CD4-positive, alpha-beta T cell (primary cell): Measurements from ENCODE around the gene FAM53B. TPM values are rescaled to one million over a fixed set of nuclear protein-coding genes. Genes with fewer than 3 reads are reported as not detected.
A peak's percentile ranks its signal among the peaks of the same experiment; 100 is the strongest.

Experiments used
- ATAC-seq: fragments of 200-7000 bp; cut with Tn5 transposase; one replicate; pipeline ENCODE4 v1.10.0; 2022; ENCODE audit warnings: mild to moderate bottlenecking; ENCODE audit not compliant: poor library complexity
- CTCF ChIA-PET: fragments of 350-600 bp; sonication (Branson Sonifier 250); formaldehyde crosslinking; loops from one replicate; lab custom pipeline; 2021; ENCODE audit warnings: antibody characterized with exemption, inconsistent platforms; lab: Charles Lee
- POLR2A ChIA-PET: fragments of 350-600 bp; sonication (Branson Sonifier 250); formaldehyde crosslinking; loops from one replicate; lab custom pipeline; 2021; ENCODE audit warnings: antibody characterized with exemption, inconsistent platforms; lab: Charles Lee
- DNase-seq, 14 experiments: peaks; one replicate each; pipeline ENCODE4 v3.0.0-alpha.2; 2013 to 2020; ENCODE audit warnings: mixed read lengths in 2 of 14
- H3K27ac ChIP-seq, 2 donors: one replicate each; pipeline versions ENCODE4 v1.5.1 to v1.7.0; 2013; ENCODE audit warnings: low read length in 2 of 2, low read depth in 1 of 2, mild to moderate bottlenecking in 1 of 2
- H3K27me3 ChIP-seq, 2 experiments: 1 replicate in 1 of 2; 2 replicates in 1 of 2; pipeline versions ENCODE4 v1.6.1 to v1.7.0; 2013; ENCODE audit warnings: low read length in 2 of 2, control low read depth in 1 of 2, mild to moderate bottlenecking in 1 of 2, moderate library complexity in 1 of 2; ENCODE audit not compliant: insufficient read depth in 2 of 2, control insufficient read depth in 1 of 2
- H3K36me3 ChIP-seq: one replicate; pipeline ENCODE4 v1.6.1; 2013; ENCODE audit warnings: low read length, control low read depth; ENCODE audit not compliant: insufficient read depth
- H3K4me1 ChIP-seq: one replicate; pipeline ENCODE4 v1.6.1; 2013; ENCODE audit warnings: low read length, control low read depth; ENCODE audit not compliant: insufficient read depth
- H3K4me3 ChIP-seq: one replicate; pipeline ENCODE4 v1.5.1; 2013; ENCODE audit warnings: mild to moderate bottlenecking, low read length, moderate library complexity
- H3K9me3 ChIP-seq, 2 experiments: 1 replicate in 1 of 2; 2 replicates in 1 of 2; pipeline versions ENCODE4 v1.6.1 to v1.7.0; 2013; ENCODE audit warnings: low read length in 2 of 2, mild to moderate bottlenecking in 2 of 2, control low read depth in 1 of 2, moderate library complexity in 1 of 2; ENCODE audit not compliant: control insufficient read depth in 1 of 2, insufficient read depth in 1 of 2
- H3K27ac Mint-ChIP-seq: one replicate; pipeline ENCODE4 v1.8.0; 2020; ENCODE audit warnings: mixed read lengths
- H3K27me3 Mint-ChIP-seq: one replicate; pipeline ENCODE4 v1.8.0; 2021; ENCODE audit warnings: mixed read lengths
- H3K36me3 Mint-ChIP-seq: one replicate; pipeline ENCODE4 v1.8.0; 2021; ENCODE audit warnings: low read depth, mixed read lengths
- H3K4me1 Mint-ChIP-seq: one replicate; pipeline ENCODE4 v1.8.0; 2021; ENCODE audit warnings: low read depth, mixed read lengths
- H3K4me3 Mint-ChIP-seq: one replicate; pipeline ENCODE4 v1.8.0; 2020; ENCODE audit warnings: mild to moderate bottlenecking, mixed read lengths
- H3K9me3 Mint-ChIP-seq: one replicate; pipeline ENCODE4 v1.8.0; 2020; ENCODE audit warnings: mixed read lengths
- CTCF ChIP-seq: fragments of 200-600 bp; IDR thresholded peaks from one replicate; pipeline ENCODE4 v1.8.0; 2022; ENCODE audit warnings: antibody characterized with exemption, mild to moderate bottlenecking
- intact Hi-C, 2 experiments: fragments of 100-400 bp; cut with DNase I in 1 of 2; cut with micrococcal nuclease in 1 of 2; formaldehyde crosslinking; loops; one replicate each; pipeline versions ENCODE4 v1.15.1 to v1.9.0; 2023 to 2025; cut with DNase I, micrococcal nuclease
- total RNA-seq, 174 experiments: library from RNA in 2 of 174; stranded (reverse) in 2 of 174; gene quantifications; one replicate each; pipeline ENCODE4 v1.2.3 and lab custom pipeline; 2021 to 2026

The FAM53B gene
- total RNA-seq, 2 experiments from 2014 or later: 32.9 to 33.6 TPM

- Histone ChIP-seq H3K36me3 (no peaks in the 10 kb centered on the region), H3K9me3 (no peaks in the 10 kb centered on the region), H3K4me1 (peaks cover 84% of the 10 kb centered on the region), H3K4me3 (peak overlapping the region; percentile 83), H3K27me3 (no peaks in the 10 kb centered on the region), H3K27ac (peak overlapping the region; percentile 60 to 65)
- ATAC-seq (no peak), DNase-seq (no peak)
- H3K4me1 Mint-ChIP-seq: peaks cover 86% of the 10 kb centered on the region
- H3K9me3 Mint-ChIP-seq: no peaks in the 10 kb centered on the region
- H3K36me3 Mint-ChIP-seq: peaks cover 11% of the 10 kb centered on the region
- no peak for TF ChIP-seq CTCF
- POLR2A ChIA-PET: interaction anchor here (0.9 to 4.8 kb wide), 5 partner anchors 10 to 278 kb away, joined by 3 to 66 read pairs (median 50); partner anchors contain the start of gene LHPP
- H3K27ac Mint-ChIP-seq: peak overlapping the region; percentile 88
- CTCF ChIA-PET: interaction anchor here (0.7 to 16.7 kb wide), 7 partner anchors 17 to 209 kb away, joined by 3 to 253 read pairs (median 20); no protein-coding TSS in a partner anchor
- H3K27me3 Mint-ChIP-seq: no peaks in the 10 kb centered on the region
- peak overlapping the region; percentile 99 for H3K4me3 Mint-ChIP-seq
- intact Hi-C loops: loop anchor here in 1 of 2 experiments (5.0 kb wide), 1 partner anchor 92 kb away; no protein-coding TSS in a partner anchor
Measured at GRCh38 chr10:124739119-124739921, 4.9 kb downstream of the FAM53B start.

- DNase-seq (peak in 1 of 14 experiments; percentile 4), ATAC-seq (no peak)
- POLR2A ChIA-PET: interaction anchor here (4.7 to 4.8 kb wide), 2 partner anchors 14 to 20 kb away, joined by 55 to 66 read pairs; no protein-coding TSS in a partner anchor
- Mint-ChIP-seq H3K9me3 (no peaks in the 10 kb centered on the region), H3K27me3 (no peaks in the 10 kb centered on the region), H3K4me1 (peaks cover 95% of the 10 kb centered on the region), H3K36me3 (peaks cover 15% of the 10 kb centered on the region), H3K4me3 (peak overlapping the region; percentile 99), H3K27ac (peak overlapping the region; percentile 88)
- CTCF ChIA-PET: interaction anchor here (16.7 kb wide), 1 partner anchor 17 kb away, joined by 253 read pairs; no protein-coding TSS in a partner anchor
- Histone ChIP-seq H3K4me3 (no peak overlapping the region), H3K9me3 (no peaks in the 10 kb centered on the region), H3K4me1 (peaks cover 93% of the 10 kb centered on the region), H3K27ac (peak overlapping the region in 1 of 2 donors; percentile 65), H3K36me3 (no peaks in the 10 kb centered on the region), H3K27me3 (no peaks in the 10 kb centered on the region)
- TF ChIP-seq CTCF: no peak
- intact Hi-C loops: loop anchor here in 1 of 2 experiments (5.0 kb wide), 1 partner anchor 91 kb away; no protein-coding TSS in a partner anchor
Measured at GRCh38 chr10:124738441-124738840, 5.7 kb downstream of the FAM53B start.

GRCh38 chr10:124737708-124738107, 6.5 kb downstream of the FAM53B start:
- H3K27ac Mint-ChIP-seq: peak overlapping the region; percentile 88
- no peak overlapping the region for H3K27ac ChIP-seq
- peaks cover 100% of the 10 kb centered on the region for H3K4me1 Mint-ChIP-seq
- no peak overlapping the region for H3K4me3 ChIP-seq
- H3K9me3 Mint-ChIP-seq: no peaks in the 10 kb centered on the region
- peak overlapping the region; percentile 39 for H3K4me3 Mint-ChIP-seq
- H3K36me3 Mint-ChIP-seq: peaks cover 16% of the 10 kb centered on the region
- no peaks in the 10 kb centered on the region for H3K36me3 ChIP-seq
- ATAC-seq (no peak), DNase-seq (peak in 1 of 14 experiments; percentile 3)
- POLR2A ChIA-PET: interaction anchor here (0.8 to 1.0 kb wide), 2 partner anchors 9 to 101 kb away, joined by 3 to 4 read pairs; no protein-coding TSS in a partner anchor
- H3K27me3 Mint-ChIP-seq: no peaks in the 10 kb centered on the region
- intact Hi-C loops: loop anchor here in 1 of 2 experiments (5.0 kb wide), 1 partner anchor 90 kb away; no protein-coding TSS in a partner anchor
- no peaks in the 10 kb centered on the region for H3K27me3 ChIP-seq
- no peak for TF ChIP-seq CTCF
- peaks cover 99% of the 10 kb centered on the region for H3K4me1 ChIP-seq
- CTCF ChIA-PET: interaction anchor here (16.7 kb wide), 1 partner anchor 16 kb away, joined by 253 read pairs; no protein-coding TSS in a partner anchor
- H3K9me3 ChIP-seq: no peaks in the 10 kb centered on the region
